GM12878 (cell line): ENCODE measurements around the gene ALB. TPM values are rescaled to one million over a fixed set of nuclear protein-coding genes. Genes with fewer than 3 reads are reported as not detected.

ENCODE experiments used
- ATAC-seq: fragments of 200-7000 bp; cut with Tn5 transposase; 3 replicates; pipeline ENCODE4 v1.9.1; 2020; ENCODE audit warnings: mild to moderate bottlenecking, moderate library complexity
- BruUV-seq: library from RNA; stranded (reverse); fragments of 400-500 nt; replicated peaks from 2 replicates; lab custom pipeline; 2021; lab: Mats Ljungman, UMichigan
- CTCF ChIA-PET: fragments of 300-600 bp; sonication (Branson Sonifier 250); formaldehyde crosslinking; extraction: SDS; loops from one replicate; lab custom pipeline; 2021; ENCODE audit warnings: inconsistent platforms; lab: Yijun Ruan, JAX
- POLR2A ChIA-PET: fragments of 350-600 bp; formaldehyde crosslinking; extraction: SDS; loops from one replicate; lab custom pipeline; 2021; ENCODE audit warnings: inconsistent platforms; lab: Charles Lee
- RAD21 ChIA-PET: fragments of 300-600 bp; sonication (Branson Sonifier 250); formaldehyde crosslinking; loops from one replicate; lab custom pipeline; 2023; ENCODE audit warnings: antibody characterized with exemption; ENCODE audit not compliant: unreplicated experiment; lab: Charles Lee
- SMC1A ChIA-PET: fragments of 300-600 bp; sonication (Branson Sonifier 250); formaldehyde crosslinking; loops from one replicate; lab custom pipeline; 2023; ENCODE audit not compliant: unreplicated experiment, uncharacterized antibody; lab: Charles Lee
- DNase-seq: peaks from one replicate; pipeline ENCODE4 v3.0.0-alpha.2; 2011; ENCODE audit warnings: low read depth, low spot score
- FAIRE-seq: peaks from 3 replicates; lab custom pipeline; 2011; peaks lifted over from hg19 to GRCh38; lab: Jason Lieb, UNC
- H2AFZ ChIP-seq: 2 replicates; pipeline ENCODE4 v1.6.0; 2011; ENCODE audit warnings: low read depth, low read length, control low read depth; ENCODE audit not compliant: control insufficient read depth
- H3K27ac ChIP-seq: 2 replicates; pipeline ENCODE4 v1.5.1; 2011; ENCODE audit warnings: control low read depth; ENCODE audit not compliant: control insufficient read depth, insufficient read depth
- H3K27me3 ChIP-seq, 2 experiments: replicated peaks in 1 of 2; 2 replicates each; pipeline versions ENCODE4 v1.6.0 to v1.6.1; 2011; ENCODE audit warnings: low read length in 1 of 2; ENCODE audit not compliant: control insufficient read depth in 2 of 2, insufficient read depth in 2 of 2
- H3K36me3 ChIP-seq, 2 experiments: 2 replicates each; pipeline ENCODE4 v1.5.1; 2011; ENCODE audit warnings: low read length in 1 of 2; ENCODE audit not compliant: control insufficient read depth in 2 of 2, insufficient read depth in 2 of 2
- H3K4me1 ChIP-seq: 2 replicates; pipeline ENCODE4 v1.6.1; 2011; ENCODE audit warnings: mild to moderate bottlenecking, low read length, moderate library complexity, mixed read lengths; ENCODE audit not compliant: control insufficient read depth, insufficient read depth
- H3K4me2 ChIP-seq: 2 replicates; pipeline ENCODE4 v1.6.0; 2011; ENCODE audit warnings: control low read depth; ENCODE audit not compliant: control insufficient read depth, insufficient read depth
- H3K4me3 ChIP-seq: fragments of 200-600 bp; sonication (generic); 2 replicates; pipeline ENCODE4 v1.5.1; 2016
- H3K79me2 ChIP-seq: 2 replicates; pipeline ENCODE4 v1.6.0; 2011; ENCODE audit warnings: low read length; ENCODE audit not compliant: control insufficient read depth, insufficient read depth
- H3K9ac ChIP-seq: 2 replicates; pipeline ENCODE4 v1.8.0; 2011; ENCODE audit warnings: low read length, control low read depth, mixed read lengths; ENCODE audit not compliant: control insufficient read depth, insufficient read depth
- H3K9me3 ChIP-seq: replicated peaks from 3 replicates; pipeline ENCODE4 v1.5.1; 2011; ENCODE audit warnings: mild to moderate bottlenecking, low read length; ENCODE audit not compliant: control insufficient read depth, insufficient read depth
- H4K20me1 ChIP-seq: 2 replicates; pipeline ENCODE4 v1.6.0; 2011; ENCODE audit not compliant: control insufficient read depth, insufficient read depth
- BHLHE40 ChIP-seq, 2 experiments: fragments of 450-650 bp in 1 of 2; IDR thresholded peaks; 2 replicates each; pipeline ENCODE4 v1.6.1; 2011 to 2017; ENCODE audit warnings: low read depth in 2 of 2, borderline replicate concordance in 1 of 2, improper control_type of control experiment in 1 of 2, low read length in 1 of 2, mild to moderate bottlenecking in 1 of 2
- CHD4 ChIP-seq: fragments of 200-600 bp; sonication (generic); IDR thresholded peaks from 2 replicates; pipeline ENCODE4 v1.6.1; 2016; ENCODE audit warnings: mild to moderate bottlenecking
- CTCF ChIP-seq, 3 experiments: IDR thresholded peaks in 2 of 3; conservative IDR thresholded peaks in 1 of 3; 2 replicates each; pipeline ENCODE4 v1.5.1; 2011; ENCODE audit warnings: low read depth in 3 of 3, low read length in 3 of 3, mild to moderate bottlenecking in 3 of 3, control low read depth in 2 of 3, moderate library complexity in 2 of 3, inconsistent platforms in 1 of 3, mixed read lengths in 1 of 3; ENCODE audit not compliant: control insufficient read depth in 2 of 3, insufficient read depth in 1 of 3; ENCODE audit errors: extremely low read depth in 1 of 3
- ETV6 ChIP-seq, 2 experiments: fragments of 450-650 bp in 1 of 2; IDR thresholded peaks in 1 of 2; conservative IDR thresholded peaks in 1 of 2; 2 replicates each; pipeline ENCODE4 v1.6.1; 2014; ENCODE audit warnings: antibody characterized with exemption in 1 of 2, borderline replicate concordance in 1 of 2, low read depth in 1 of 2, mild to moderate bottlenecking in 1 of 2, moderate library complexity in 1 of 2
- FOXM1 ChIP-seq: IDR thresholded peaks from 2 replicates; pipeline ENCODE4 v1.6.1; 2012; ENCODE audit warnings: low read depth, mild to moderate bottlenecking, inconsistent platforms, low read length, moderate library complexity
- GABPA ChIP-seq: IDR thresholded peaks from 2 replicates; pipeline ENCODE4 v1.6.1; 2014; ENCODE audit warnings: antibody characterized with exemption, low read depth, mild to moderate bottlenecking, inconsistent platforms
- IRF4 ChIP-seq: IDR thresholded peaks from 2 replicates; pipeline ENCODE4 v1.6.1; 2011; ENCODE audit warnings: low read depth, low read length
- KLF5 ChIP-seq: fragments of 450-650 bp; IDR thresholded peaks from 2 replicates; pipeline ENCODE4 v1.6.1; 2014; ENCODE audit warnings: mild to moderate bottlenecking; ENCODE audit not compliant: partially characterized antibody
- MTA3 ChIP-seq: IDR thresholded peaks from 2 replicates; pipeline ENCODE4 v1.6.1; 2012; ENCODE audit warnings: low read length, inconsistent platforms, borderline replicate concordance
- NRF1 ChIP-seq: conservative IDR thresholded peaks from 2 replicates; pipeline ENCODE4 v1.6.1; 2011; ENCODE audit warnings: mild to moderate bottlenecking, low read depth, low read length, improper control_type of control experiment
- PAX8 ChIP-seq: fragments of 450-650 bp; IDR thresholded peaks from 2 replicates; pipeline ENCODE4 v1.6.1; 2017; ENCODE audit warnings: mild to moderate bottlenecking, moderate library complexity
- SMAD5 ChIP-seq: IDR thresholded peaks from 2 replicates; pipeline ENCODE4 v1.6.1; 2016; ENCODE audit warnings: antibody characterized with exemption, low read depth
- USF2 ChIP-seq: IDR thresholded peaks from 2 replicates; pipeline ENCODE4 v1.6.1; 2011; ENCODE audit warnings: low read depth, low read length, improper control_type of control experiment, borderline replicate concordance
- ZNF592 ChIP-seq: fragments of 450-650 bp; IDR thresholded peaks from 2 replicates; pipeline ENCODE4 v1.6.1; 2017; ENCODE audit warnings: mild to moderate bottlenecking, moderate library complexity
- WGBS: methylation state at CpG from one replicate; pipeline ENCODE4 v1.1.6; 2016; ENCODE audit warnings: low lambda C conversion rate; ENCODE audit not compliant: insufficient replicate concordance, insufficient coverage; ENCODE audit errors: missing lambda C conversion rate; 5-methylcytosine and 5-hydroxymethylcytosine counted together
- in situ Hi-C: fragments of 300-500 bp; cut with MboI; formaldehyde crosslinking; loops from 9 replicates; pipeline ENCODE4 v1.14.3; 2018; ENCODE audit warnings: mixed read lengths
- intact Hi-C: fragments of 100-400 bp; cut with micrococcal nuclease; formaldehyde crosslinking; loops from one replicate; pipeline ENCODE4 v1.14.2; 2022; ENCODE audit not compliant: unreplicated experiment
- polyA plus RNA-seq, 11 experiments: library from polyadenylated mRNA; depleted of rRNA in 4 of 11; unstranded in 6 of 11; stranded (reverse) in 5 of 11; fragments of >200 nt; fragmentation: Nextera tagmentation in 4 of 11; fragmentation: Illumina TruSeq in 1 of 11; extraction: Ambion mirVana in 4 of 11; extraction: Trizol in 1 of 11; gene quantifications; 1 replicate in 1 of 11; 2 replicates in 10 of 11; pipeline versions ENCODE4 v1.2.1 to v1.2.3, GENCODE V29; 2011 to 2016; ENCODE audit warnings: inconsistent platforms in 2 of 11, missing spikeins in 2 of 11, low read depth in 1 of 11
- total RNA-seq, 4 experiments: library from RNA; depleted of rRNA in 3 of 4; stranded (reverse); fragments of >200 nt in 3 of 4; fragmentation: Illumina TruSeq in 1 of 4; extraction: Trizol in 1 of 4; gene quantifications; 2 replicates each; pipeline versions ENCODE4 v1.2.1 to v1.2.3, GENCODE V29; 2013 to 2021
- TF ChIP-seq, protein P1 (sequence below): IDR thresholded peaks from 2 replicates; pipeline ENCODE4 v1.6.1; 2011; ENCODE audit warnings: borderline replicate concordance, low read depth, mild to moderate bottlenecking, moderate library complexity, mixed read lengths, low read length; ENCODE audit not compliant: insufficient read depth; ENCODE audit errors: extremely low read length

The ALB gene
- total and polyA plus RNA-seq, 10 of the 15 experiments (the other 5 are each of a cell fraction or from before 2014, with no cell fraction given): 0.05 to 29.0 TPM; not detected in 8

- intact Hi-C loops (no loop called here), in situ Hi-C loops (no loop called here)
- RAD21 ChIA-PET: no interaction called here
- no peak overlapping the region for H3K4me3 ChIP-seq
- no peak for FAIRE-seq
- 0% methylated on average over 1 of the region's 1 CpG for WGBS
- SMC1A ChIA-PET: no interaction called here
- no peaks in the 10 kb centered on the region for H3K27me3 ChIP-seq
- H3K9me3 ChIP-seq: no peaks in the 10 kb centered on the region; the same call in 2 of the 3 replicates
- BruUV-seq: no TSS peak
- CTCF ChIA-PET: interaction anchor here (1.1 kb wide), 1 partner anchor 25 kb away, joined by 3 read pairs; no protein-coding TSS in a partner anchor
- H4K20me1 ChIP-seq: no peaks in the 10 kb centered on the region
- H3K9ac ChIP-seq: no peak overlapping the region
- no peaks in the 10 kb centered on the region for H3K36me3 ChIP-seq
- no peak for ATAC-seq
- TF ChIP-seq, protein P1, sequence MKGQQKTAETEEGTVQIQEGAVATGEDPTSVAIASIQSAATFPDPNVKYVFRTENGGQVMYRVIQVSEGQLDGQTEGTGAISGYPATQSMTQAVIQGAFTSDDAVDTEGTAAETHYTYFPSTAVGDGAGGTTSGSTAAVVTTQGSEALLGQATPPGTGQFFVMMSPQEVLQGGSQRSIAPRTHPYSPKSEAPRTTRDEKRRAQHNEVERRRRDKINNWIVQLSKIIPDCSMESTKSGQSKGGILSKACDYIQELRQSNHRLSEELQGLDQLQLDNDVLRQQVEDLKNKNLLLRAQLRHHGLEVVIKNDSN: no peak
- TF ChIP-seq USF2 (no peak), KLF5 (no peak), NRF1 (no peak), ZNF592 (no peak), IRF4 (no peak), MTA3 (no peak), BHLHE40 (IDR thresholded peaks at IDR 0.05; ENCODE audit: borderline replicate concordance in 1 of 2, low read depth in 2 of 2, low read length in 1 of 2) (no peak), PAX8 (no peak), ETV6 (conservative IDR thresholded peaks at IDR 0.05 in 1 of 2, IDR thresholded peaks at IDR 0.05 in 1 of 2; ENCODE audit: borderline replicate concordance in 1 of 2, low read depth in 1 of 2) (no peak), FOXM1 (no peak), CTCF (IDR thresholded peaks at IDR 0.05 in 2 of 3, conservative IDR thresholded peaks at IDR 0.05 in 1 of 3; ENCODE audit: control insufficient read depth in 2 of 3, extremely low read depth in 1 of 3, insufficient read depth in 1 of 3, low read depth in 3 of 3, low read length in 3 of 3) (no peak), SMAD5 (no peak), GABPA (no peak), CHD4 (no peak)
- no peaks in the 10 kb centered on the region for H3K79me2 ChIP-seq
- no peak overlapping the region for H3K27ac ChIP-seq
- POLR2A ChIA-PET: no interaction called here
- no peak overlapping the region for H2AFZ ChIP-seq
- no peak overlapping the region for H3K4me2 ChIP-seq
- DNase-seq: no peak
- H3K4me1 ChIP-seq: no peaks in the 10 kb centered on the region
Measured at GRCh38 chr4:73470728-73471127, 66.6 kb downstream of the ALB start.
